Neural cell (in vitro differentiated cells): ENCODE results near the gene CELSR1. TPM values are rescaled to one million over a fixed set of nuclear protein-coding genes. Genes with fewer than 3 reads are reported as not detected.

ENCODE experiments used
- H2AFZ ChIP-seq: fragments of 200-600, 300-800 bp; sonication (generic), shearing (Covaris generic); 2 replicates; pipeline ENCODE4 v1.6.0; 2014; ENCODE audit warnings: low read depth, mild to moderate bottlenecking, antibody characterized with exemption, low read length, moderate library complexity
- H3F3A ChIP-seq: fragments of 200-600 bp; shearing (Covaris generic); 2 replicates; pipeline ENCODE4 v1.6.1; 2016; ENCODE audit warnings: mild to moderate bottlenecking, moderate library complexity, mixed read lengths, antibody characterized with exemption, low read length; ENCODE audit not compliant: insufficient read depth, poor library complexity, severe bottlenecking
- H3K27ac ChIP-seq: fragments of 200-600, 300-800 bp; sonication (generic), shearing (Covaris generic); 2 replicates; pipeline ENCODE4 v1.5.1; 2014; ENCODE audit warnings: mild to moderate bottlenecking, low read length, moderate library complexity
- H3K27me3 ChIP-seq: fragments of 300-800, 200-600 bp; sonication (generic), shearing (Covaris generic); 2 replicates; pipeline ENCODE4 v1.6.0; 2014; ENCODE audit warnings: mild to moderate bottlenecking, low read depth, low read length, moderate library complexity; ENCODE audit not compliant: insufficient read depth
- H3K36me3 ChIP-seq: fragments of 300-800, 200-600 bp; sonication (generic), shearing (Covaris generic); 2 replicates; pipeline ENCODE4 v1.5.1; 2014; ENCODE audit warnings: mild to moderate bottlenecking, antibody characterized with exemption, low read length, moderate library complexity; ENCODE audit not compliant: insufficient read depth
- H3K4me2 ChIP-seq: fragments of 300-800, 200-600 bp; sonication (generic), shearing (Covaris generic); 2 replicates; pipeline ENCODE4 v1.6.0; 2014; ENCODE audit warnings: mild to moderate bottlenecking, low read length
- H3K4me3 ChIP-seq: fragments of 300-800, 200-600 bp; sonication (generic), shearing (Covaris generic); 2 replicates; pipeline ENCODE4 v1.5.1; 2014; ENCODE audit warnings: mild to moderate bottlenecking, low read length, moderate library complexity
- H3K79me2 ChIP-seq: fragments of 200-600 bp; shearing (Covaris generic); replicated peaks from 2 replicates; pipeline ENCODE4 v1.6.0; 2014; ENCODE audit warnings: mild to moderate bottlenecking, low read length, moderate library complexity; ENCODE audit not compliant: insufficient read depth
- H3K9ac ChIP-seq: fragments of 300-800, 200-600 bp; sonication (generic), shearing (Covaris generic); 2 replicates; pipeline ENCODE4 v1.6.1; 2016; ENCODE audit warnings: mild to moderate bottlenecking, low read length, mixed read lengths
- H3K9me2 ChIP-seq: fragments of 200-600 bp; shearing (Covaris generic); 2 replicates; pipeline ENCODE4 v1.6.1; 2016; ENCODE audit warnings: mild to moderate bottlenecking, low read length, mixed read lengths; ENCODE audit not compliant: insufficient read depth
- H3K9me3 ChIP-seq: fragments of 200-600, 300-800 bp; sonication (generic), shearing (Covaris generic); 2 replicates; pipeline ENCODE4 v1.6.1; 2016; ENCODE audit warnings: mild to moderate bottlenecking, mixed run types, low read length, moderate library complexity, mixed read lengths
- H4K20me1 ChIP-seq: fragments of 200-600 bp; shearing (Covaris generic); 2 replicates; pipeline ENCODE4 v1.6.1; 2016; ENCODE audit warnings: mild to moderate bottlenecking, mixed run types; ENCODE audit not compliant: insufficient read depth
- CTCF ChIP-seq: fragments of 450-650 bp; IDR thresholded peaks from 2 replicates; pipeline ENCODE4 v1.5.1; 2014; ENCODE audit warnings: antibody characterized with exemption, mild to moderate bottlenecking, moderate library complexity; ENCODE audit not compliant: poor library complexity, severe bottlenecking
- EP300 ChIP-seq: fragments of 450-650 bp; conservative IDR thresholded peaks from 2 replicates; pipeline ENCODE4 v1.6.1; 2014; ENCODE audit warnings: antibody characterized with exemption, mild to moderate bottlenecking, moderate library complexity; ENCODE audit not compliant: poor library complexity, severe bottlenecking
- EZH2 ChIP-seq: fragments of 200-600, 300-800 bp; shearing (Covaris generic), sonication (generic); IDR thresholded peaks from 2 replicates; pipeline ENCODE4 v1.6.1; 2014; ENCODE audit warnings: antibody characterized with exemption, low read length, borderline replicate concordance, mild to moderate bottlenecking; ENCODE audit not compliant: insufficient read depth, poor library complexity, severe bottlenecking
- MXI1 ChIP-seq: fragments of 450-650 bp; conservative IDR thresholded peaks from 2 replicates; pipeline ENCODE4 v1.6.1; 2014; ENCODE audit warnings: antibody characterized with exemption, mild to moderate bottlenecking; ENCODE audit not compliant: poor library complexity, severe bottlenecking
- POLR2AphosphoS5 ChIP-seq: IDR thresholded peaks from 2 replicates; pipeline ENCODE4 v1.6.1; 2012
- RAD21 ChIP-seq: fragments of 450-650 bp; conservative IDR thresholded peaks from 2 replicates; pipeline ENCODE4 v1.6.1; 2014; ENCODE audit warnings: antibody characterized with exemption, mild to moderate bottlenecking, moderate library complexity
- REST ChIP-seq: IDR thresholded peaks from 2 replicates; pipeline ENCODE4 v1.6.1; 2012; ENCODE audit warnings: borderline replicate concordance
- SMC3 ChIP-seq: fragments of 450-650 bp; conservative IDR thresholded peaks from 2 replicates; pipeline ENCODE4 v1.6.1; 2014; ENCODE audit warnings: antibody characterized with exemption, mild to moderate bottlenecking, moderate library complexity; ENCODE audit not compliant: poor library complexity
- TAF1 ChIP-seq: IDR thresholded peaks from 2 replicates; pipeline ENCODE4 v1.6.1; 2012; ENCODE audit warnings: low read depth
- polyA plus RNA-seq: library from polyadenylated mRNA; depleted of rRNA; stranded (reverse); fragments of >200 nt; gene quantifications from 2 replicates; pipeline ENCODE4 v1.2.3, GENCODE V29; 2014

Gene CELSR1
- polyA plus RNA-seq, 1 donor from 2014 or later = 0.14 TPM

GRCh38 chr22:46378426-46379065, 158.9 kb downstream of the CELSR1 start:
- H3K27me3 ChIP-seq = no peaks in the 10 kb centered on the region
- H3K36me3 ChIP-seq = no peaks in the 10 kb centered on the region
- TF ChIP-seq CTCF (no peak), EP300 (no peak), POLR2AphosphoS5 (no peak), REST (no peak), EZH2 (no peak), TAF1 (no peak), RAD21 (no peak), SMC3 (no peak), MXI1 (no peak)
- no peak overlapping the region for H3K27ac ChIP-seq
- H3K9me2 ChIP-seq = no peaks in the 10 kb centered on the region
- no peaks in the 10 kb centered on the region for H4K20me1 ChIP-seq
- no peak overlapping the region for H3K4me2 ChIP-seq
- H2AFZ ChIP-seq = no peak overlapping the region
- H3K79me2 ChIP-seq = no peaks in the 10 kb centered on the region
- H3F3A ChIP-seq = no peaks in the 10 kb centered on the region
- no peaks in the 10 kb centered on the region for H3K9me3 ChIP-seq
- no peak overlapping the region for H3K4me3 ChIP-seq
- no peak overlapping the region for H3K9ac ChIP-seq

DNA sequence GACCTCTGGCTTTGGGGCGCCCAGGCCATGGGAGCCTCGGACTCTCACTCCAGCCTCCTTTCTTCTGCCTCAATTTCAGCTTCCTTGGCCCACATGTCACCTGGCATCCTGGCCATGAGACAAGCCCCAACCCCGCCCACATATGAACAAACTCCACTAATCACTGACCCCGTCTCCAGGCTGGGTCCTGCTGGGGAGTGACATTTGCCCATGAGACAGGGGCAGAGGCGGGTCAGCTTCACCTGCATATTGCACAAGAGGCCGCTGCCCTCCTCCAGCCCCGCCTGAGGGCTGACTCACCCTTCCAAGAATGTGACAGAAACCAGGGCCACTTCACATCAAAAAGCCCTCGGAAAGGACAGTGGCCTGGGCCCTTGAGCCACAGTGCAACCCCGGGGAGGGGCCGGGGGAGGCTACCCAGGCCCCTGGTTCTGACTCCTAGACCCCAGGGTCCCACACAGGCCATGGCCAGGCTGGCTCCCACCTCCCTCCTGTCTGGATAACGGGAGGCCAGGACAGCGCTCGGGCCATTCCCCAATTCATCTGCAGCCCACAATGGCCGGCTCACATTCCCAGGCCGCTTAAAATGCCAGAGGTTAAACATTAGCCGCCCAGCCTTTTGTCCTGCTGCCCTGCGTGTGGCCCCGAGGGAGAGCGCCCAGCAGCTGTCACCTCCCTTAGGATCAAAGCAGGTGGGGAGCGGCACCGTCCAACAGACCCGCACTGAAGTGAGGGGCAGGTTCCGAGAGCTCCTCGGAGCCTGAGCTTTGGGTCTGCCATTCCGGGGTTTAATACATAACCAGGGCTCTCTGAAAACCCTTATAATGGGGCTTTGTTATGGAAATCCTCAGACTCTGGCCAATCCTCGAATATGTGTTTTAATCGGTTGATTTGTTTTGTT, 159.6 kb downstream of the CELSR1 start:
- Histone ChIP-seq H3K9ac (no peak overlapping the region), H3K9me2 (no peaks in the 10 kb centered on the region), H3K36me3 (no peaks in the 10 kb centered on the region), H4K20me1 (no peaks in the 10 kb centered on the region), H3F3A (no peaks in the 10 kb centered on the region), H3K4me3 (no peak overlapping the region), H3K27me3 (no peaks in the 10 kb centered on the region), H3K27ac (no peak overlapping the region), H3K79me2 (no peaks in the 10 kb centered on the region), H2AFZ (no peak overlapping the region), H3K9me3 (no peaks in the 10 kb centered on the region), H3K4me2 (no peak overlapping the region)
- no peak for TF ChIP-seq TAF1
- no peak for TF ChIP-seq SMC3
- TF ChIP-seq REST = no peak
- no peak for TF ChIP-seq RAD21
- TF ChIP-seq POLR2AphosphoS5 = no peak
- TF ChIP-seq EZH2 = no peak
- no peak for TF ChIP-seq MXI1
- TF ChIP-seq EP300 = no peak
